ENCODE measurements around the gene RANBP10. TPM values are rescaled to one million over a fixed set of nuclear protein-coding genes. Genes with fewer than 3 reads are reported as not detected.

The RANBP10 gene
- total and polyA plus RNA-seq, 9 of the 15 experiments (the other 6 are each of a cell fraction or from before 2014, with no cell fraction given) = 0.61 to 19.3 (median 5.9) TPM

GRCh38 chr16:67825119-67825518 lies 18.8 kb upstream of the RANBP10 start (continued):
- TF ChIP-seq CHD4 (IDR thresholded peaks at IDR 0.05; ENCODE audit: insufficient read depth, insufficient replicate concordance, low read depth, low read length, poor library complexity, severe bottlenecking) = no peak
- TF ChIP-seq BRD9 (IDR thresholded peaks at IDR 0.05; ENCODE audit: low read depth, partially characterized antibody) = no peak
- no peak for TF ChIP-seq SMARCE1 (IDR thresholded peaks at IDR 0.05)

GRCh38 chr16:67822511-67822910 lies 16.2 kb upstream of the RANBP10 start:
- DNase-seq (ENCODE audit: extremely low read depth in 1 of 4, low spot score in 3 of 4) = no peak
- peaks cover 0 to 13% of the 10 kb centered on the region in 2 experiments; a peak in 2 of 5 replicates for H3K4me1 ChIP-seq (replicated peaks in 1 of 2; ENCODE audit: control insufficient read depth in 2 of 2, insufficient read depth in 2 of 2, low read length in 2 of 2)
- no peaks in the 10 kb centered on the region for H3K79me2 ChIP-seq (ENCODE audit: control insufficient read depth, insufficient read depth, low read length)
- peak; percentile 72 for FAIRE-seq
- intact Hi-C loops (cut with micrococcal nuclease) = no loop called here
- peaks cover 8% of the 10 kb centered on the region; the same call in 2 of the 3 replicates for H3K36me3 ChIP-seq (ENCODE audit: control insufficient read depth, insufficient read depth, low read length)
- H4K20me1 ChIP-seq (replicated peaks; ENCODE audit: control insufficient read depth, insufficient read depth, low read length) = no peaks in the 10 kb centered on the region
- no peak overlapping the region for H3K4me3 ChIP-seq
- H3K27ac ChIP-seq (ENCODE audit: extremely low read depth, low read depth, low read length) = no peak overlapping the region
- H3K9me3 ChIP-seq (replicated peaks; ENCODE audit: control insufficient read depth, insufficient read depth, low read depth, low read length) = no peaks in the 10 kb centered on the region
- no peak overlapping the region for H3K4me2 ChIP-seq (ENCODE audit: insufficient read depth, low read length)
- ChIA-PET CTCF (ENCODE audit: low intra/inter-chr PET ratio) (no interaction called here), POLR2A (interaction anchor here (0.6 kb wide), 1 partner anchor 22 kb away, joined by 7 read pairs; no protein-coding TSS in a partner anchor)
- H3K9me1 ChIP-seq (ENCODE audit: control insufficient read depth, insufficient read depth, low read length) = peaks cover 5% of the 10 kb centered on the region
- H3K27me3 ChIP-seq (ENCODE audit: control insufficient read depth in 2 of 2, insufficient read depth in 2 of 2, low read length in 2 of 2) = no peaks in the 10 kb centered on the region
- 35% methylated on average over 2 of the region's 2 CpGs for WGBS (ENCODE audit: insufficient coverage, low coverage, missing lambda C conversion rate)
- ATAC-seq = no peak
- in situ Hi-C loops (cut with MboI) = no loop called here
- BruUV-seq (replicated peaks) = no TSS peak
- H3K9ac ChIP-seq (ENCODE audit: insufficient read depth in 1 of 2, low read depth in 2 of 2, low read length in 2 of 2) = peak overlapping the region in 1 of 2 experiments; percentile 76; a peak in 1 of 4 replicates
- TF ChIP-seq MEIS2 (IDR thresholded peaks at IDR 0.05; ENCODE audit: partially characterized antibody) (no peak), ATF4 (CRISPR knock-in tag; IDR thresholded peaks at IDR 0.05) (no peak), MTA3 (IDR thresholded peaks at IDR 0.05; ENCODE audit: borderline replicate concordance) (no peak), KLF13 (tag; IDR thresholded peaks at IDR 0.05; ENCODE audit: borderline replicate concordance, low read depth) (no peak), MXD1 (CRISPR knock-in tag; IDR thresholded peaks at IDR 0.05; ENCODE audit: borderline replicate concordance, poor library complexity, severe bottlenecking) (no peak), DIDO1 (tag; IDR thresholded peaks at IDR 0.05; ENCODE audit: low read depth) (no peak), HMGN3 (IDR thresholded peaks at IDR 0.05; ENCODE audit: borderline replicate concordance, extremely low read depth, insufficient read length, low read depth, low read length) (no peak), CUX1 (CRISPR knock-in tag; IDR thresholded peaks at IDR 0.05) (no peak), JUND (IDR thresholded peaks at IDR 0.05; ENCODE audit: borderline replicate concordance, low read depth, low read length) (no peak), JUND (tag; IDR thresholded peaks at IDR 0.05; ENCODE audit: borderline replicate concordance, low read depth, low read length) (no peak)
- H2AFZ ChIP-seq (ENCODE audit: low read depth, low read length) = no peak overlapping the region
